ENCODE data around the gene HCAR3. TPM values are rescaled to one million over a fixed set of nuclear protein-coding genes. Genes with fewer than 3 reads are reported as not detected.

Gene HCAR3
- total and polyA plus RNA-seq, 7 experiments from 2014 or later, result 0.22 to 24.6 (median 3.2) TPM; not detected in 4

DNA sequence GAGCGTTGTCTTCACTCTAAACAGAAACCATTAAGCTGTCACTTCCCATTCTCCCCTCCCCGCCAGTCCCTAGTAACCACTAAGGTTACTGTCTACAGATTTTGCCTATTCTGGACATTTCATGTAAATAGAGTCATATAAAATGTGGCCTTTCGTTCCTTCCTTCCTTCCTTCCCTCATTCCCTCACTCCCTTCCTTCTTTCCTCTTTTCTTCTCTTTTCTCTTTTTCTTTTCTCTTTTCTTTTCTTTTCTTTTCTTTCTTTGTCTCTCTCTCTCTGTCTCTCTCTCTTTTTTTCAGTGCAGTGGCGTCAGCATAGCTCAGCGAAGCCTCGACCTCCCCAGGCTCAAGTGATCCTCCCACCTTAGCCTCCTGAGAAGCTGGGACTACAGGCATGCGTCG lies 51.3 kb downstream of the HCAR3 start:
- ChIA-PET POLR2A (no interaction called here), CTCF (no interaction called here)
- peaks cover 0 to 1% (median 0%) of the 10 kb centered on the region in 7 donors for H3K4me1 Mint-ChIP-seq
- H3K36me3 ChIP-seq (ENCODE audit: control insufficient read depth in 2 of 3, insufficient read depth in 3 of 3, low read length in 3 of 3), result no peaks in the 10 kb centered on the region
- H3K27ac ChIP-seq (ENCODE audit: low read depth, low read length), result no peak overlapping the region
- intact Hi-C loops (cut with micrococcal nuclease), result no loop called here
- no peaks in the 10 kb centered on the region for H3K27me3 Mint-ChIP-seq
- H3K27me3 ChIP-seq (ENCODE audit: control insufficient read depth in 2 of 2, insufficient read depth in 2 of 2, low read length in 2 of 2), result no peaks in the 10 kb centered on the region
- no peak overlapping the region for H3K27ac Mint-ChIP-seq
- H3K9me3 ChIP-seq (ENCODE audit: control insufficient read depth in 2 of 3, low read length in 3 of 3), result no peaks in the 10 kb centered on the region
- H3K9me3 Mint-ChIP-seq, result no peaks in the 10 kb centered on the region
- no peaks in the 10 kb centered on the region for H3K4me1 ChIP-seq (ENCODE audit: control insufficient read depth in 2 of 2, insufficient read depth in 2 of 2, low read length in 2 of 2)
- ATAC-seq, result no peak
- DNase-seq, result no peak
- H3K36me3 Mint-ChIP-seq, result peaks cover 0 to 2% (median 0%) of the 10 kb centered on the region in 5 donors
- no peak overlapping the region for H3K4me3 Mint-ChIP-seq
- H3K4me3 ChIP-seq (ENCODE audit: low read length), result no peak overlapping the region

Other genes starting within 250 kb of the HCAR3 start
- gene ZCCHC8, start 215.9 kb downstream of the HCAR3 start, total RNA-seq, result 10 to 100 TPM; 44.4 to 54.0 (median 46.8) TPM
- 10 to 100 TPM; 10.6 to 19.7 TPM for gene ZCCHC8, start 215.9 kb downstream of the HCAR3 start, polyA plus RNA-seq
- gene RSRC2, start 189.9 kb downstream of the HCAR3 start, total RNA-seq, result 100 to 1,000 TPM in 4 of 5 experiments, 10 to 100 TPM in 1; 89.7 to 249 (median 139) TPM
- gene RSRC2, start 189.9 kb downstream of the HCAR3 start, polyA plus RNA-seq, result 10 to 100 TPM; 32.1 to 56.1 TPM
- 100 to 1,000 TPM in 1 of 5 experiments, 10 to 100 TPM in 4; 24.5 to 102 (median 31.0) TPM for gene KNTC1, start 189.6 kb downstream of the HCAR3 start, total RNA-seq
- 1 to 10 TPM; 4.0 to 5.2 TPM for gene KNTC1, start 189.6 kb downstream of the HCAR3 start, polyA plus RNA-seq
- 10 to 100 TPM in 1 of 5 experiments, 1 to 10 TPM in 1, under 1 TPM in 1, not detected in 2; 0.22 to 11.9 (median 1.5) TPM for gene HCAR2, start 13.5 kb downstream of the HCAR3 start, total RNA-seq
- gene HCAR2, start 13.5 kb downstream of the HCAR3 start, polyA plus RNA-seq, result not detected
- gene HCAR1, start 14.0 kb upstream of the HCAR3 start, total RNA-seq, result 1 to 10 TPM in 1 of 5 experiments, under 1 TPM in 1, not detected in 3; 0.12 to 2.8 TPM
- gene HCAR1, start 14.0 kb upstream of the HCAR3 start, polyA plus RNA-seq, result not detected
- 10 to 100 TPM; 29.5 to 65.5 (median 46.1) TPM for gene DENR, start 36.0 kb upstream of the HCAR3 start, total RNA-seq
- gene DENR, start 36.0 kb upstream of the HCAR3 start, polyA plus RNA-seq, result 10 to 100 TPM; 54.7 to 75.8 TPM
- gene CCDC62, start 57.8 kb upstream of the HCAR3 start, total RNA-seq, result 1 to 10 TPM in 2 of 5 experiments, under 1 TPM in 3; 0.27 to 2.2 (median 0.93) TPM
- gene CCDC62, start 57.8 kb upstream of the HCAR3 start, polyA plus RNA-seq, result under 1 TPM in 1 of 2 donors, not detected in 1; 0.61 TPM
- 100 to 1,000 TPM in 3 of 5 experiments, 10 to 100 TPM in 2; 25.8 to 162 (median 111) TPM for gene HIP1R, start 118.6 kb upstream of the HCAR3 start, total RNA-seq
- 10 to 100 TPM in 1 of 2 donors, 1 to 10 TPM in 1; 7.0 to 25.3 TPM for gene HIP1R, start 118.6 kb upstream of the HCAR3 start, polyA plus RNA-seq
- gene VPS37B, start 179.3 kb upstream of the HCAR3 start, total RNA-seq, result 100 to 1,000 TPM in 1 of 5 experiments, 10 to 100 TPM in 4; 25.3 to 101 (median 30.1) TPM
- gene VPS37B, start 179.3 kb upstream of the HCAR3 start, polyA plus RNA-seq, result 10 to 100 TPM; 16.5 to 16.9 TPM
- gene ABCB9, start 249.7 kb upstream of the HCAR3 start, total RNA-seq, result 1 to 10 TPM; 6.2 to 8.9 (median 7.1) TPM
- gene ABCB9, start 249.7 kb upstream of the HCAR3 start, polyA plus RNA-seq, result 1 to 10 TPM in 1 of 2 donors, under 1 TPM in 1; 0.74 to 1.5 TPM

Measured in naive thymus-derived CD4-positive, alpha-beta T cell (primary cell).